GM19463 (cell line): Measurements from ENCODE around the gene LRCH3.
A peak's percentile ranks its signal among the peaks of the same experiment; 100 is the strongest.

ENCODE experiments used
- ATAC-seq: cut with Tn5 transposase; IDR thresholded peaks from one replicate; pipeline ENCODE4 v1.9.1; 2021; ENCODE audit warnings: mild to moderate bottlenecking, moderate library complexity; ENCODE audit not compliant: unreplicated experiment

LRCH3 gene

DNA sequence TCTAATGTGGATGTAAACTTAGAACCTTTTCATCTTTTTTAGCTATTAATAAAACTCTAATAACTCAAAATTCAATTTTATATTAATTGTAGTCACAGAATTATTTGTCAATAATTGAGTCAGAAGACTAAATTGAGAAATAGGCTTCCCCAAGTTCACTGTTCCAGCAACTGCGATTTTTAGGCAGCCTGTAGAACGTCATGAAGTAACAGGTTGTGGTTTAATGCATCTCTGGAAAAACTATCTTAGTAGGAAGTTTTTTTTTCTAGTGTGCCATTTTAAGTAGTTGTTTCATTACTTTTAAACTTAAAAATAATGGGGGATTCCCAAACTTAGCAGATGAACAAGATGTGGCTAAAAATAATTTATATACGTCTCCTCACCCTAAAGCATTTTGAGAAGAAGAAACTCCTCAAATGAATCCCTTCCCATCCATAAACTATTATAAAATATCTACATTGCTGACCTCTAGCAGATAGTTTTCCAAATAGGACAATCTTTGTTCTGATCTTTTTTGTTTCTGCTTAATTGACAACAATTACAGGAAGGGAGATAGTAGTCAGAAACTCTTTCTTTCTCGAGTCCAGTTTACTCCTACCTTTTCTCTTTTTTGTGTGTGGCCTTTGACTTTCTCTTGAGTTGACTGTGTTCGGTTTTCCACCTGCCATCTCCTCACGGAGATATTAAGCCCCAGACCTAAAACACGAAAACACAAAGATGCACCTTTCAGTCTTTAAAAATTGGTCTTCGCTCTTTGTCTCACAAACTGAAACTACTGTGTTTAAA, 43.1 kb downstream of the LRCH3 start:
- ATAC-seq, result peak; percentile 42

DNA sequence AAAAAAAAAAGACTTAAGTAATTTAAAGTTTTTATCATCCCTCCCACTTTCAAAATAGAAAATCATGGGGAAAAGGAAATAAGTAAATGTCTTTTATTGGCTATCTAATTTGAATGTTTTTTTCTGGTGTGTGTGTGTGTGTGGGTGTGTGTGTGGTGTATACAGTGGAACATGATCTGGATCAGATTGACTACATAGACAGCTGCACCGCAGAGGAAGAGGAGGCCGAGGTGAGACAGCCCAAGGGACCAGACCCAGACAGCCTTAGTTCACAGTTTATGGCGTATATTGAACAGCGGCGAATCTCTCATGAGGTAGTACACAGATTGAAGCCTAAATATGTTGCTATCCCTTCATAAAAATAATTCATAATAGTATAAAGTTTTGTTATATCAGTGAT, 44.5 kb downstream of the LRCH3 start:
- ATAC-seq, result no peak

DNA sequence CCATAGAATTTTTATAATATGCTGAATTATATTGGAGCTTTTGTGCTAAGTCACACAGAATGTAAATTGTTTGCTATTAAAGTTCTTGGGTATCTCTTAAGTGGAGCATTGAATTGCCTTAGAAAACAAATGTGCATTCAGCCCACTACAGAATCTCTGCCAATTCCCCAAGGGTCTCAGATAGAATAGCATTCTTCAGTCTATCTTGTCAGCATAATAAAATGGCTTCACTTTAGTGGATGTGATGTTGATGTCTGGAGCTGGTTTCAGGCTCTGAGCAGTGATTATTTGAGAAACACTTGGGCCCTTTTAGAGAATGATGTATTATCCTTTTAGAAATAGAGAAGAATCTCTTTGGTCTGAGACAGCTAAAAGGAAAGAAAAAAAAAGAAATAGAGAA, 45.2 kb downstream of the LRCH3 start:
- ATAC-seq, result no peak

DNA sequence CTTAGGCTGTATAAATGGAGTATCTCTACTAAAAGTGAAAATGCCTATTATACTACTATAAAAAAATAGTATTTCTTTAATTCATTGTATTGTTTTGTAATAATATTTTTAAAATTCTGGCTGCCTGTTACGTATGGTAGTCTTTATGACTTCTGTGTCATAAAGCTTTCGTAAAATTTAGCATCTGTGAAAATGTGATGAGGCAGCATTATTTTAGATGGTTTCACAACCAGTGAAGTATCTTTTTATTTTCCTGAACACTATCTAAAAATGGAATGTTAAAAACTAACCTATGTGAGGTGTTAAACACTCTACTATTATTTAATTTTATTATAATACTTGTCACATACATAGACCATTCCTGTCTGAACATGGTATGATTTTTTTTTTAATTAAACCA, 46.2 kb downstream of the LRCH3 start:
- ATAC-seq, result no peak

DNA sequence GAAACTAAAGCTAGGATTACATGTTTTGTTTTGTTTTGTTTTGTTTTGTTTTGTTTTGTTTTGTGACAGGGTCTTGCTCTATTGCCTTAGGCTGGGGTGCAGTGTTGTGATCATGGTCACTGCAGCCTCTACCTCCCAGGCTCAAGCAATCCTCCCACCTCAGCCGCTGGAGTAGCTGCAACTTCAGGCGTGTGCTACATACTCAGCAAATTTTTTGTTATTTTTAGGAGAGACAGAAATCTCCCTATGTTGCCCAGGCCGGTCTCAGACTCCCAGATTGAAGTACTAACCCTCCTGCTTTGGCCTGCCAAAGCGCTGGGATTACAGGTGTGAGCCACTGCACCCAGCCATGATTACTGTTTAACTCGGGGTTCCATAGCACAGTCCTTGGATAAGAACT, 50.7 kb downstream of the LRCH3 start:
- no peak for ATAC-seq

DNA sequence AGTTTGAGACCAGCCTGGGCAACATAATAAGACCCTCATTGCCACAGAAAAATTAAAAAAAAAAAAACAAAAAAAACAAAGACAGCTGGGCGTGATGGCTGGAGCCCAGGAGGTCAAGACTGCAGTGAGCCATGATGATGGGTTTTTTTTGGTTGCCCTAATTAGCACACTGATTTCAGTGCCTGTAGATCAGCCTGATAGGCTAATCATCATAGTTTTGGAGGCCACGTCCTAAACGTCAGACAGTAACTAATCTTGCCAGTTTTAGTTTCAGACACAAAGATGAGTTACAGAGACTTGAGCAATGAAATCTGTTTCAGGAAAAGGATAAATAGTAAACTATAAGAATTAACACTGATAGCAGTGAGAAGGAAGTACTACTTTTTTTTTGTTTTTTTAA, 55.4 kb downstream of the LRCH3 start:
- ATAC-seq, result no peak

DNA sequence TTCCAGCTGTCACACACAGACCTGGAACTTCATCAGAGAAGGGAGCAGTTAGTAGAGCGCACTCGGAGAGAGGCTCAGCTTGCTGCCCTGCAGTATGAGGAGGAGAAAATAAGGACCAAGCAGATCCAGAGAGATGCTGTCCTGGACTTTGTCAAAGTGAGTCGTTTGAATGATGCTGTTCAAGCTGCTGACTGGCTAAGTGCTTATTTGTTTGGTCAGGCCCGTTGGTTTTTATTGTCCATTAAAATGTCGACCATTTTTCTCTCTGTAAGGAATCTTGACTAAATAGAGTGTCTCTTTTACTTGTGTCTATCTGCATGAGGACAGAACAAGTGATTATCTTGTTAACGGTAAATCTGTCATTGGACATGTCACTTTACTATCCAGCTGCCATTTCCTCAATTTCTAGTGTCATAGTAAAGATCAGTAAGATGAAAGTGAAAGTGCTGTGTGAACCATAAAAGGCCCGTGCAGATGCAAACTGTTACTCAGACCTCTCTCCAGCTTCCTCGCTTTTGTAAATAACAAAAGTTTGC, 56.9 kb downstream of the LRCH3 start:
- peak; percentile 91 for ATAC-seq

DNA sequence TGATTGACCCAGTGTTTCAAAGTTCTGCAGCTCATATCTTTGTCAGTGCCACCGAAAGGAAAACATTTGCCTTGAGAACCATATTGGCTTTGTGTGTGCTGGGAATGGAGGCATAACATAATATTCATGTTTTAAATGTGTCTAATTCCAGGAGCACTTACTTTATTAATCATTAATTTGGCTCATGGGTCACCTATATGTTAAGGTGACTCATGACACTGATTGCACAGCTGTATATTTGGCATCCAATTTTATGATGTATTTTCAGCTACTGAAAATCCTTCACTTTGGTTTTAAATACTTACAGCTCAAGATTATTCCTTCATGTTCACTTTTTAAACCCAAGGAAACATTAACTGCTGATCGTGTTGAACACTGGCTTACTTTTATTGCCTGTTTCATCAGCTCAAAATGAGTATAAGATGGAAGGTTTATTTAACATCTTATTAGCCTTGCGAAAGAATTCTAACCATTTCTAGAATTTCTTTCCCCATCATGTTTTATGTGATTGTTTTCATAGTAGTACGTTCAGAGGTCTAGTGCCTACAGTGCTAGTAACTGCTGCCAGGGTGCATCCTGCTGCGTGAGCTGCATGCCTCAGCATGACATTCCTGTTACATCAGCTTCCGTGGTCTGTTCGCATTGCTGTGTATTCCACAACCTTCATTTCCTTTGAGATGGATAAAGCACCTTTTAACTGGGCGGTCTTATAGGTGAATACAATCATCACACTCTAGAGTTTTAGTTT, 63.7 kb downstream of the LRCH3 start:
- ATAC-seq, result no peak

DNA sequence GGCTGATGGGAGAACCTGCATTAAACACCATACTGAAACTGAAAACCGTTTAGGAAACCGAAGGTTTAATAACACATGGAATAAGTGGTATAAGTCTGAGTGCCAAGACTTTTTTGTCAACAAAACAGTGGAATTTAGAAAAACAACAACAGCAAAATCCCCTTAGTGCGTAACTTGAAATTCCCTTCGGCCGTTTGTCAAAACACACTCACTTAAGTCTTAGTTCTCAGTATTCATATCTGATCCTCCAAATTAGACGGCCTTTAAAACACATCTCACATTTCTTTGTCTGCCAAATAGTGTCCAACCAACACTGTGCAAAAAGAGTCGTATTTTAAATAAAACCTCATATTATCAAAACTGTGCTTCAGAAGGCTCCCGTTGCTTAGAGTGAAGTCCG, 64.5 kb downstream of the LRCH3 start:
- no peak for ATAC-seq

DNA sequence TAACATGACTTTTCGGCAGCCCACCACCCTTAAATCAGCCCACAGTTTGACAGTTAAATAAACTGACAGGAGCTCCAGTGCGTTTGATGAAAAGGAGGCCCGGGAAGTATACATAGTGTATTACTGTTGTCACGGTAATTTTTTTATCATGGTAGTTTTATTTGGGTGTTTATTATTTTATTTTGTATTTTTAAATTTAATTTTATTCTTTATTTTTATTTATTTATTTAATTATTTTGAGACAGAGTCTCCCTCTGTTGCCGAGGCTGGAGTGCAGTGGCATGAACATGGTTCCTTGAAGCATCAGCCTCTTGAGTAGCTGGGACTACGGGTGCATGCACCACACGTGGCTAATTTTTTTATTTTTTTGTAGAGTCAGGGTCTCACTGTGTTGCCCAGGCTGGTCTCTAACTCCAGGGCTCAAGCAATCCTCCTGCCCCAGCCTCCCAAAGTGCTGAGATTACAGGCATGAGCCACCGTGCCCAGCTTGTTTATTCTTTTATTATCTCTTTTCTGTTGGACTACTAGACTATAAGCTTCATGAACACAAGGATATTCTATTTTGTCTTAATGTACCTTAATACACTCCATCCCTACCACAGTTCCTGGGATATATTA, 65.3 kb downstream of the LRCH3 start:
- ATAC-seq, result no peak

DNA sequence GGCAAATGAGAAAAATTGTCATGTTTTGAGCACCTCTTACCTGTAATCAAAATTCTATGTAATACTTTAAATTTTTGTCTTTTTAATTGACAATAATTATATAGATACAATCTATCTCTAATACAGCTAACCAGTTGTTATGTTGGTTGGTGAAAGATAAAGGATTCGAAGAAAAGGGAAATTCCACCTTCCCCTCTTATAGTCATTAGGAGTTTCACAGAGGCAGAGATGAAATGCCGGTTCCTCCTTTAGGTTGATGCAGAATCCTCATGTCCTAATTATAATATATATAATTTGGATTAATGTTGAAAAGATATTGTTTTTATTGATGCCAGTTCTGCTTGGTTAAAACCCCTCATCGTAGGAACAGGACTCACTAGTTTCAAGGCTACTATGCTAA, 67.1 kb downstream of the LRCH3 start:
- ATAC-seq, result no peak

DNA sequence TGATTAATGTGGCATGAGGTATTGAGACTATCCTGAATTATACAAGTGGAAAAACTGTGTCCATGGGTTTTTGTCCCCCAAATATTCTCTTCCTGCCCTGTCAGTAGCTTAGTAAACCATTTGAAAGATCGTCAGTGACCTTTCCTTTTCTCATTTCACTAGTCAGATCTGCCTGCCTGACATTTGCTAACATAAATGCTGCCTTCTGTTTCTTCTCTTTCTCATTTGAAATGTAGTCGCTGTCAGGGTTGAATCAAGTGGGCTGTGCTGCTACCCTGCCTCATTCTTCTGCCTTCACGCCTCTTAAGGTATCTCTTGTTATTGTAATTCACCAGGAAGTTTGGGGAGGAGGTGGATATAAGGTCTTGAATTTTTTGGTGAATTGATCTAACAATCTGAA, 67.5 kb downstream of the LRCH3 start:
- no peak for ATAC-seq

DNA sequence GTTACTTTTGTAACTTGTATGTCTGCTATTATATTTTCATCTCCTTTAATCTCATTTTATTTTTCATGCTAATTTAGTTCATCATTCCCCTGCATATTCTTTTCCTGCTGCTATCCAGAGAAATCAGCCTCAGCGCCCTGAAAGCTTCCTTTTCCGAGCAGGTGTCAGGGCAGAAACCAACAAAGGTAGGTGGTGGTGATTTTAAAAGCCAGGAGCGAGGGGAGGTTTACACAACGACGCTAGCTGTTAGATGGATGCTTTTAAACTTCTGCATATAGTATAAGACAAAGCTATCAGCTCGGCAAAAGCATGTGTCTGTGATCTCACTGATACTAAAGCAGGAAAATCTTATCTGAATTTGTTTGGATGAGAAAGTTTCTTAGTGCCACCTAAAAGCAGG, 75.0 kb downstream of the LRCH3 start:
- ATAC-seq, result no peak

DNA sequence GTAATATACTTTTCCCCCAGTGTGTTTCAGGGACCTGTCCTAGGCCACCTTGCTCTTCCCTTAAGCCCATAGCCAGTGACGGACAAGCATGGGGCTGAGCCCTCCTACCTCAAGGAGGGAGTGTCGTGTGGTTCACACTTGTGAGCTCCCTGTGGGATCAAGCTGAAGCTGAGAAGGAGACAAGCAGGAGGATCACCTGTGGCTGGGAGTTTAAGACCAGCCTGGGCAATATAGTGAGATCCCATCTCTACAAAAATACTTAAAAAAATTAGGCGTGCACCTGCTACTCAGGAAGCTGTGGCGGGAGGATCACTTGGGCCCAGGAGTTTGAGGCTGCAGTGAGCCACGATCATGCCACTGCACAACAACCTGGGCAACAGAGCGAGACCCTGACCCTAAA, 82.3 kb downstream of the LRCH3 start:
- ATAC-seq, result no peak

DNA sequence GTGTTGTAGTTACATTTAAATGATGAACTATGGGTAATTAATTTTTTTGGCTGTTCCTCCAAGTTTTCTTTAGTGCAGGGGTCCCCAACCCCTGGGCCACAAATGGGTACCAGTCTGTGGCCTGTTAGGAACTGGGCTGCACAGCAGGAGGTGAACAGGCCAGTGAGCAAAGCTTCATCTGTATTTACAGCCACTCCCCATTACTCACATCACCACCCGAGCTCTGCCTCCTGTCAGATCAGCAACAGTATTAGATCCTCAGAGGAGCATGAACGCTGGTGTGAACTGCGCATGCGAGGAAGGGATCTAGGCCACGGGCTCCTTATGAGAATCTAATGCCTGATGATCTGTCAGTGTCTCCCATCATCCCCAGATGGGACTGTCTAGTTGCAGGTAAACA, 83.0 kb downstream of the LRCH3 start:
- no peak for ATAC-seq

DNA sequence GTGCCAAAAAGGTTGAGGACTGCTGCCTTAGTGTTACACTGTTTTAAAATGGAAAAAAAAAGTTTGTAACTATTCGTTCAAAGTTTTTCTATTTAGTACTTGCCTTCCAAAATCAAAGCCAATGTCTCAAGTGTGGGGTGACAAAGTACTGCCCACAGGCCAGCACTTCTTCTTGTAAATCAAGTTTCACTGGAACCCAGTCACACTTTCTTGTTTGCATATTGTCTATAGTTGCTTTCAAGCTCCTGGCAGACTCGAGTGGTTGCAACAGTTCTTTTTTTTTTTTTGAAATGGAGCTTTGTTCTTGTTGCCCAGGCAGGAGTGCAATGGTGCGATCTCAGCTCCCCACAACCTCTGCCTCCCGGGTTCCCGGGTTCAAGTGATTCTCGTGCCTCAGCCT, 83.6 kb downstream of the LRCH3 start:
- no peak for ATAC-seq

DNA sequence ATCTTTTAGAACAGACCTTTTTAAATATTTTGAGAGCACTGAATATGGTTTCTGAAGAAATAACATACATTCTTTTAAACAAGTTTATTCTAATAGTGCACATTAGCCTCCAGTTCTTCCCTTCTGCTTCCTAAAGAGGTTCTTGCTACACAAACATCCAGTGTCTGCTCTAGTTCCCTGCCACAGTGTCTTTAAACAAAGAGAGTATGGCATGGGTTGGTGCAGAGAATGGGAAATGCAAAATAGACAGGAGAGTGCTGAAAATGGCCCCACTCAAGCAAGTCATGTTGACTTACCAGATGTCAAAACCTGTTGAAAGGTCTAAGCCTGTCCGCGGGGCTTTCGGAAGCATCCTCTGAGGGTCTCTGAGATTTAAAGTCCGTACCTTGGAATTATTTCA, 86.8 kb downstream of the LRCH3 start:
- ATAC-seq, result no peak

DNA sequence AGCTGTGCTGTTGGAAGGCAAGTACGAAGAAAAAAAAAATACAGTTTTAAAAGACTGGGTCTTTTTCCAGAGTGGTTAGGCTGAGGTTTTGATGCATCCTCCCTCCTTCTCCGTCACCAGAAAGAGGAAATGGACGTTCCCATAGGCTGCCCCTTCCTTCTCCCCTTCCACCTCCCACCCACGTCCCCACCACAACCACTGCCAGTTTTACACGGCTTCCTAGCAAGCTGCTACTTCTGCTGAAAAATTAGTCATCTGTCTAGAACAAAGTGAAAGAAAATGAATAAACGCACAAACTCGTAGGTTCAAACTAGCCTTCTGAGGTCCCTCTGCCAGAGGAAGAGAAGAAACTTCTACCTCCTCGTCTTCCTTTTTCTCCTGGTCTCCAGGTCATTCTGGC, 87.4 kb downstream of the LRCH3 start:
- ATAC-seq, result no peak

DNA sequence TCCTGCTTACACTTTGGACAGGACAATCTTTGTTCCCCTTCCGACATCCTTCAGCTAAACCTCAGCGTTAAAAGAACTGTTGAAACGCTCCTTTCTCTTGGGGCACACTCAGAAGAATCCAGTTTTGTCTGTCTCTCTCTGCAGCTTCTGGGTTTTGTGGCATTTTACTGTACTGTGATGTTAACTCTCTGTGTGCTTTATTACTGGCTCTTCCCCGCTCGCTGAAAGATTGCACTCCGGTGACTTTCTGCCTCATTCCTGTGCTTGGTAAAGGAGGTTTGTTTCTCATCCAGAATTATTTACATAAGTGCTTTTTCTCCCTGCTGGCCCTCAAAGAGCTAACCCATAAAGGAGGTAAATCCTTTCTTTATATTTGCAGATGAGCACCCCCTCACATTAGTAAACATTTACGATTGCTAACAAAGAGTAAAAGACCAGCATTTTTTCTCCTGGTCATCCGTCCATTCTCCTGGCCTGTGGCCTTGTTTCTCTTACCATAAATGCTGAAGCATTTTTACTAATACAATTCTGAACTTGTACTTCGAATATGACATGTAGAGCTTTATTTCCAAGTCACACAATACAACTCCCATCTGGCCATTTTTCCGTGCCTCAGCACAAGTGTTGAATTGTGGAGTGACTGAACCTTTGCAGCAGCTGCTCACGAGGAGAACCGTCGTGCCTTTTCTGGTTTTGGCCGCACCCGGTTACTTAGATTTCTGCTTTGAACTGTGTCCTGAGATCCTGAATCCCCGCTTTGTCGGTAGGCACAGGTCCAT, 89.6 kb downstream of the LRCH3 start:
- ATAC-seq, result no peak

DNA sequence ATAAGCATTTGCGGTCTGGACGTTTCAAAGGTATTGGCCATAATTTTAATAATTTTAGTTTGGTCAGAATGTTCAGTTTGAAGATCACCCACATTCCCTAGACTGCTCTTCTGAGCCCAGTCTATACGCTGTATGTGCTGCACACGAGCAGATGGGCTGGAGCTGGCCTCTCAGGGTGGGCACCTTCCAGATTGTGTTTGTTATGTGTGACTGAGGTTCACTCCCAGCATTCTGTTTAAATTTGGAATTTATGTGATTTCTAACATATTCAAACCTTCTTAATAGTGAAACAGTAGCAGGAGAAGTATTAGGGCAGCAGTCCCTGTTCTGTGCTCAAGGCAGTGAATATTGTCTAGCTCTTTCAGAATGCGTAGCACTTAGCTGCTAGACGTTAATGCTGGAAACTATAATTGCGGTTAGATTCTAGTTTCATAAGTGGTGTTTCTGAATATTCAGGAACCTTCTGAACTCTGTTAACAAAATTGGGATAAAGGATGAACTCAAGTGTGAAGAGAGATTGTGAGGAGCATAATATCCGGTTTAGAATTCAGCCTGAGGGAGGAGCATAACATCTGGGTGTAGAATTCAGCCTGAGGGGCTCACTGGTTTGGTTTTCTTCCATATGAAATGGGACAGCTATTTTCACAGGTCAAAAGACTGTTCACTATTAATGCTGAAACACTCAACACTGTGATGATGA, 90.4 kb downstream of the LRCH3 start:
- ATAC-seq, result no peak

DNA sequence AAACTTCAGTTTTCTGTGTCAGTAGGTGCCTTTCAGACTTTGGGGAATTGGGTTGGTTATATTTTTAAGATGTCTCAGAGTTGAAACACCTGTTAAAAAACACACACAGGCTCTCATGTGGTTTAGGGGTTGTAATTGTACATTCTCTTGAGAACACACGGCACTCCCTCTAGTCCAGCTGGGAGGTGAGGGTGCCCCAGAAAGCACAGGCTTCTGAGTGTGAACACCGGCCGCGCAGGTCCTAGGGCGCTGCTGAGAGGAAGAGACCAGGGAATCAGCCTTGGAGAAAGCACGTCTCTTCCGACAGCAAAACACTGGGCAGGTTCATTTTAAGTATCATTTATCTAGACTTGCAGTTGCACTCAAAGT, 90.9 kb downstream of the LRCH3 start:
- ATAC-seq, result no peak
